ENCODE data around the gene SPINT2. TPM values are rescaled to one million over a fixed set of nuclear protein-coding genes. Genes with fewer than 3 reads are reported as not detected.

SPINT2 gene
- total and polyA plus RNA-seq, 2 of the 13 experiments (the other 11 are each of a cell fraction or from before 2014, with no cell fraction given), result 0.31 to 0.77 TPM

DNA sequence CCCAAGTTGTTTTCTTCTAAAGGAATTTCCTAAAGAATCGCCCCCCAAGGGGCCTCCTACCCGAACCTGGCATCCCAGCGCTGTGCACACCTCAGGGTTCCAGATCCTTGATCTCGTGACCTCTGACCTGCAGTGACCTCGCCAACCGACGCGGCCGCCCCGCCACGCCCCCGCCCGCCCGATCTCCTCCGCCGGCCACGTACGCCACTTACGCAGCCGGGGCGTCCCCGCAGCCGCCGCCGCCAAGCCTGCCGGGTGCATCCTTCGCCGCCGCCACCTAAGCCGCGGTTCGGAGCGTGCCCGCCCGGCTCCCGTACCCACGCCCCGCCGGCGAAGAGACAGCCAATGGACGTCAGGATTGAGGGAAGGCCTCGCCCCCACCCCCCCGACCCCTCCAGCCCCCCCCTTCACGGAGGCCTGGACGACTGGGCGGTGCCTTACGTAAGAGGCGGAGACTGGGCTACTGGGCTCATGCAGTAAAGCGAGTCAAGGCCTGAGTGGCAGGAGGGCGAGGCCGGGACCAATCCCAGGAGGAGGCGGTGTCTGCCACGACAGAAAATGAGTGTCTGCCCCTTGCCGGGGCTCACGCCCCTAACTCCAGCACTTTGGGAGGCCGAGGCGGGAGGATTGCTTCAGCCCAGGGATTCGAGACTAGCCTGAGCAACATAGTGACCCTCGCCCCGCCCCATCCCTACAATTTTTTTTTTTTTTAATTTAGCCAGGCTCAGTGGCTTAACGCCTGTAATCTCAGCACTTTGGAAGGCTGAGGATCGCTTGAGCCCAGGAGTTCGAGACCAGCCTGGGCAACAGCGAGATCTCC lies 51.5 kb downstream of the SPINT2 start, which contains the start of gene YIF1B (continued):
- TF ChIP-seq ZBTB39 (CRISPR knock-in tag; IDR thresholded peaks at IDR 0.05) (no peak), DNMT3B (CRISPR knock-in tag; conservative IDR thresholded peaks at IDR 0.05) (no peak), ZBTB37 (CRISPR knock-in tag; IDR thresholded peaks at IDR 0.05) (no peak), ZNF83 (CRISPR knock-in tag; IDR thresholded peaks at IDR 0.05; ENCODE audit: borderline replicate concordance) (no peak), RFX3 (CRISPR knock-in tag; IDR thresholded peaks at IDR 0.05) (no peak), ELF4 (CRISPR knock-in tag; IDR thresholded peaks at IDR 0.05; ENCODE audit: borderline replicate concordance) (no peak), ZSCAN30 (CRISPR knock-in tag; IDR thresholded peaks at IDR 0.05) (no peak), ZNF260 (CRISPR knock-in tag; IDR thresholded peaks at IDR 0.05; ENCODE audit: borderline replicate concordance, low read depth) (no peak), ZNF891 (CRISPR knock-in tag; IDR thresholded peaks at IDR 0.05) (no peak), AHDC1 (CRISPR knock-in tag; IDR thresholded peaks at IDR 0.05; ENCODE audit: borderline replicate concordance) (no peak), DMAP1 (CRISPR knock-in tag; IDR thresholded peaks at IDR 0.05) (0 out of 2 replicates have a peak, but pooled peaks have one; percentile 38), ZNF432 (CRISPR knock-in tag; IDR thresholded peaks at IDR 0.05; ENCODE audit: borderline replicate concordance) (no peak), ZNF546 (CRISPR knock-in tag; conservative IDR thresholded peaks at IDR 0.05) (no peak), ZNF326 (CRISPR knock-in tag; IDR thresholded peaks at IDR 0.05; ENCODE audit: borderline replicate concordance) (no peak), ZBTB20 (CRISPR knock-in tag; IDR thresholded peaks at IDR 0.05; ENCODE audit: borderline replicate concordance, low read depth) (0 out of 2 replicates have a peak, but pooled peaks have one; percentile 27), MED1 (CRISPR knock-in tag; IDR thresholded peaks at IDR 0.05) (no peak; the same call in 1 of the 2 replicates), ZNF333 (CRISPR knock-in tag; IDR thresholded peaks at IDR 0.05; ENCODE audit: borderline replicate concordance) (no peak), ZNF264 (CRISPR knock-in tag; IDR thresholded peaks at IDR 0.05) (0 out of 2 replicates have a peak, but pooled peaks have one; percentile 50), SETDB1 (CRISPR knock-in tag; IDR thresholded peaks at IDR 0.05; ENCODE audit: borderline replicate concordance) (no peak)
- TF ChIP-seq, protein P1, sequence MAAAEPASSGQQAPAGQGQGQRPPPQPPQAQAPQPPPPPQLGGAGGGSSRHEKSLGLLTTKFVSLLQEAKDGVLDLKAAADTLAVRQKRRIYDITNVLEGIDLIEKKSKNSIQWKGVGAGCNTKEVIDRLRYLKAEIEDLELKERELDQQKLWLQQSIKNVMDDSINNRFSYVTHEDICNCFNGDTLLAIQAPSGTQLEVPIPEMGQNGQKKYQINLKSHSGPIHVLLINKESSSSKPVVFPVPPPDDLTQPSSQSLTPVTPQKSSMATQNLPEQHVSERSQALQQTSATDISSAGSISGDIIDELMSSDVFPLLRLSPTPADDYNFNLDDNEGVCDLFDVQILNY (CRISPR knock-in tag; conservative IDR thresholded peaks at IDR 0.05), result no peak
